HG03378 (cell line): ENCODE data around the gene ECE2.
"Not testable (repeated sequence)": the region's sequence is repeated elsewhere in the genome, so short reads cannot be mapped to it uniquely, and the experiment has no call there.

Source experiments
- ATAC-seq: cut with Tn5 transposase; IDR thresholded peaks from one replicate; pipeline ENCODE4 v1.9.1; 2021; ENCODE audit warnings: mild to moderate bottlenecking, moderate library complexity; ENCODE audit not compliant: unreplicated experiment

ECE2 gene

GRCh38 chr3:184335291-184335660 lies 59.5 kb downstream of the ECE2 start:
- no peak for ATAC-seq

GRCh38 chr3:184335661-184336546 lies 60.1 kb downstream of the ECE2 start:
- no peak for ATAC-seq

- ATAC-seq = no peak
Observed at GRCh38 chr3:184336547-184337398, 61.0 kb downstream of the ECE2 start.

DNA sequence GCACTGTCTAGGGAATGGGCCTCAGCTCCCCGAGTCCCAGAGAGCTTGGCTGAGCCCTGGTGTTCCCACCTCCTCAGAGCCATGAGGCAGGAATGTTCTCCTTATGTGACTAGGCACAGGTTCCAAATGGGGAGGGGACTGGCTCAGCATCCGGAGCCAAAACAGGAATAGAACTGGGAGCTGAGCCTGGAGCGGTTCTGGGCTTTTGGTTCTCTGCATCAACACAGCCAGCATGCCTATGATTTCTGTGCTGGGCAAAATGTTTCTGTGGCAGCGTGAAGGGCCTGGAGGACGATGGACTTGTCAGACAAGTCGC lies 61.5 kb downstream of the ECE2 start, which contains the start of gene FAM131A:
TSS of gene FAM131A (plus strand) at position 202 of the 316 bp plus-strand sequence. CDS start at position 233, 31 bp downstream.
- ATAC-seq = no peak

DNA sequence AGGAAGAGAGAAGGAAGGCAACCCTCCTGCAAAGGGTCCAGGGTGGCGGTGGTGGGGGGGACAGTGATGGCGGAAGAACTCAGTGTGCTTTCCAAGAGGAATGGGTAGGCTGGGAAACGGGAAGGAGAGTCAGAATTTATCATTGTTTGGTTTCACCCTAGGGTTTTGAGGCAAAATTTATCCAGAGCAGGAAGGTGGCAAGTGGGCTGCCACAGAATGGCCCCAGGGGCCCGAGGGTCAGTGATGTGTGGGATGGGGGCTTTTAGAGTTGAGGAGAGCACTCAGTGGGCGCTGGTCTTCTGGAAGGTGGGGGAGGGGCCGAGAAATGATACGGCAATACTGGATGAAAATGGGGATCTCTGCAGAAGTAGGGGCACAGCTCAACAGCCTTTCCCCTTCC lies 62.2 kb downstream of the ECE2 start:
- no peak for ATAC-seq

DNA sequence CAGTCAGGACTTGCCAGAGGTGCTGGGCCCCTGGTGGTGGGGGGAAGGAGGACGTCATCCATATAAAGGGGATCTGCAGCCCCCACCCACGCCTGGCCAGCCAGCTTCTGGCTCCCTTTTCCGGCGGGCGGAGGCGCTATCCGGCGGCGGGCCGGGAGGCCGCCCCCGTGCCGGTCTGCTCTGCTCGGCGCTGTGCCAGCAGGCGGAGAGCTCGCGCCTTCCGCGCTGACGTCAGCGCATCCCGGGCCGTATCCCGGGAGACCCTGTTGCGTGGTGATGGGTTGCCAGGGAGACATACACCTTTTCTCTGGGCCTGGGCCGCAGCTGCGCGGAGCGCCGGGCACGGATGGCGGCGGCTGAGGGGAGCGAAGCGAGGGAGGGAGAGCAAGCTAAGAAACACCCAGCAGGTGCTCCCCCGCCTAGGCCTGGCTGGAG lies 62.7 kb downstream of the ECE2 start:
- ATAC-seq = no peak

DNA sequence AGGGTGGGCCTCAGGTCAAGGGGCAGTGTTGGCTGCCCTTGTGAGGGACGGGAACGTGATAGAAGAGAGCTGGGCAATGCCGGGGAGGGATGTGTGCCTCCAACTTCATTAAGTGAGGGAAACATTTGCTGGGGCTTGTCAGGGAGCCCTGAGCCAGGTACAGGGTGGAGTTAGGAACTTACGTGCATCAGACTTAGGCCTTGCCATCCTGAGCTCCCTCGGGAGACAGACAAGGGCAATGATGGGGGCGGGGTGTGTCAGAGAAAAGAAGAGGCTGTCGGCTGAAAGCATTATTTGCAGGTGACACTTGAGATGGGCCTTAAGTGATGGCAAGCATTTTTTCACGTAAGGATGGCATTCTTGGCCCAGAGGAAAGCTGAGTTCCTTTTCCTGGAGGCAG lies 63.2 kb downstream of the ECE2 start:
- no peak for ATAC-seq

DNA sequence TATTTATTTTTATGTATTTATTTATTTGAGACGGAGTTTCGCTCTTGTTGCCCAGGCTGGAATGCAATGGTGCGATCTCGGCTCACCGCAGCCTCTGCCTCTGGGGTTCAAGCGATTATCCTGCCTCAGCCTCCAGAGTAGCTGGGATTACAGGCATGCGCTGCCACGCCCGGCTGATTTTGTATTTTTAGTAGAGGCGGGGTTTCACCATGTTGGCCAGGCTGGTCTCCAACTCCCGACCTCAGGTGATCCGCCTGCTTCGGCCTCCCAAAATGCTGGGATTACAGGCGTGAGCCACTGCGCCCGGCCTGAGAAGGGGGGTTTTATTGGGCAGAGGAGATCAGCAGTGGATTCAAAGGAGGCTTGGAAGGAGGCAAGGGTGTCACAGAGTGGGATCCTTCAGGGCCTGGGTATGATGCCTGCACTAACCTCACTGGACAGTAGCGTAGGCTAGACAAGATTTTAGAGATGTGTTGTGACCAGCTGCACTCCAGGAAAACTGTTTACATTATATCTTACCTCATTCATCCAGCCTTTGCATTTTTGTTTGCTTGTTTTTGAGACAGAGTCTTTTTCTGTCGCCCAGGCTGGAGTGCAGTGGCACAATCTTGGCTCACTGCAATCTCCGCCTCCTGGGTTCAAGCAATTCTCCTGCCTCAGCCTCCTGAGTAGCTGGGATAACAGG lies 63.8 kb downstream of the ECE2 start:
- not testable (repeated sequence) for ATAC-seq

- no peak for ATAC-seq
Observed at GRCh38 chr3:184341925-184342324, 66.1 kb downstream of the ECE2 start.
